SKM-1 (cell line): ENCODE results near the gene ACE2.

Experiments
- DNase-seq: peaks from one replicate; lab custom pipeline; 2025; ENCODE audit not compliant: unreplicated experiment; lab: John Stamatoyannopoulos, UW

Gene ACE2

GRCh38 chrX:15579778-15580747, 20.7 kb downstream of the ACE2 start:
- DNase-seq, result no peak

GRCh38 chrX:15576019-15576418, 24.7 kb downstream of the ACE2 start:
- DNase-seq, result no peak

- DNase-seq, result no peak
Measured at GRCh38 chrX:15574017-15574416, 26.7 kb downstream of the ACE2 start.

GRCh38 chrX:15570145-15570544, 30.6 kb downstream of the ACE2 start:
- no peak for DNase-seq

GRCh38 chrX:15567886-15568616, 32.7 kb downstream of the ACE2 start:
- no peak for DNase-seq

- no peak for DNase-seq
Measured at GRCh38 chrX:15567267-15567666, 33.5 kb downstream of the ACE2 start.

GRCh38 chrX:15566244-15566643, 34.5 kb downstream of the ACE2 start:
- no peak for DNase-seq

GRCh38 chrX:15564981-15565579, 35.7 kb downstream of the ACE2 start:
- DNase-seq, result peak; percentile 22

GRCh38 chrX:15563056-15563455, 37.7 kb downstream of the ACE2 start:
- DNase-seq, result no peak

GRCh38 chrX:15560924-15561323, 39.8 kb downstream of the ACE2 start:
- no peak for DNase-seq

GRCh38 chrX:15559227-15559626, 41.5 kb downstream of the ACE2 start:
- DNase-seq, result no peak

- DNase-seq, result no peak
Measured at GRCh38 chrX:15549189-15550012, 51.4 kb downstream of the ACE2 start.

GRCh38 chrX:15547356-15547755, 53.4 kb downstream of the ACE2 start:
- DNase-seq, result no peak

GRCh38 chrX:15546745-15547144, 54.0 kb downstream of the ACE2 start:
- DNase-seq, result peak; percentile 33

GRCh38 chrX:15530318-15530717, 70.4 kb downstream of the ACE2 start:
- no peak for DNase-seq

GRCh38 chrX:15529165-15529564, 71.6 kb downstream of the ACE2 start:
- no peak for DNase-seq

- no peak for DNase-seq
Measured at GRCh38 chrX:15525664-15526416, 74.9 kb downstream of the ACE2 start.

GRCh38 chrX:15524417-15524816, 76.3 kb downstream of the ACE2 start:
- DNase-seq, result no peak

GRCh38 chrX:15523088-15523487, 77.7 kb downstream of the ACE2 start:
- DNase-seq, result no peak

- DNase-seq, result no peak
Measured at GRCh38 chrX:15522464-15522863, 78.3 kb downstream of the ACE2 start.
